ENCODE data around the gene TTLL8.

The TTLL8 gene

GRCh38 chr22:50078761-50079160, 20.7 kb upstream of the TTLL8 start:
- in situ Hi-C loops (cut with MboI; ENCODE audit: low pct_unique_long_range_greater_than_20kb, low sequenced_read_pairs, unreplicated experiment): no loop called here
- no peak for TF ChIP-seq CTCF (IDR thresholded peaks at IDR 0.05; ENCODE audit: extremely low read depth, insufficient read depth, missing control alignments)

GRCh38 chr22:50078246-50078645, 20.1 kb upstream of the TTLL8 start:
- no peak for TF ChIP-seq CTCF (IDR thresholded peaks at IDR 0.05; ENCODE audit: extremely low read depth, insufficient read depth, missing control alignments)
- in situ Hi-C loops (cut with MboI; ENCODE audit: low pct_unique_long_range_greater_than_20kb, low sequenced_read_pairs, unreplicated experiment): no loop called here
- DNase-seq (ENCODE audit: low spot score): no peak

More at GRCh38 chr22:50078761-50079160, 20.7 kb upstream of the TTLL8 start:
- no peak for DNase-seq (ENCODE audit: low spot score)

- TF ChIP-seq CTCF (IDR thresholded peaks at IDR 0.05; ENCODE audit: extremely low read depth, insufficient read depth, missing control alignments): no peak
- in situ Hi-C loops (cut with MboI; ENCODE audit: low pct_unique_long_range_greater_than_20kb, low sequenced_read_pairs, unreplicated experiment): no loop called here
- no peak for DNase-seq (ENCODE audit: low spot score)
Observed at GRCh38 chr22:50076646-50077535, 18.8 kb upstream of the TTLL8 start.

GRCh38 chr22:50074551-50075530, 16.7 kb upstream of the TTLL8 start:
- no peak for TF ChIP-seq CTCF (IDR thresholded peaks at IDR 0.05; ENCODE audit: extremely low read depth, insufficient read depth, missing control alignments)
- in situ Hi-C loops (cut with MboI; ENCODE audit: low pct_unique_long_range_greater_than_20kb, low sequenced_read_pairs, unreplicated experiment): no loop called here
- DNase-seq (ENCODE audit: low spot score): no peak

- DNase-seq (ENCODE audit: low spot score): no peak
- TF ChIP-seq CTCF (IDR thresholded peaks at IDR 0.05; ENCODE audit: extremely low read depth, insufficient read depth, missing control alignments): no peak
- in situ Hi-C loops (cut with MboI; ENCODE audit: low pct_unique_long_range_greater_than_20kb, low sequenced_read_pairs, unreplicated experiment): no loop called here
Observed at GRCh38 chr22:50074056-50074455, 16.0 kb upstream of the TTLL8 start.

GRCh38 chr22:50072714-50073538, 14.8 kb upstream of the TTLL8 start:
- DNase-seq (ENCODE audit: low spot score): no peak
- in situ Hi-C loops (cut with MboI; ENCODE audit: low pct_unique_long_range_greater_than_20kb, low sequenced_read_pairs, unreplicated experiment): no loop called here
- TF ChIP-seq CTCF (IDR thresholded peaks at IDR 0.05; ENCODE audit: extremely low read depth, insufficient read depth, missing control alignments): no peak
